Mesenchymal stem cell (in vitro differentiated cells and primary cell): ENCODE results near the gene DIAPH2.

Experiments
- DNase-seq: peaks from one replicate; pipeline ENCODE4 v3.0.0-alpha.2; 2013
- H2AFZ ChIP-seq: one replicate; pipeline ENCODE4 v1.6.1; 2013; ENCODE audit warnings: low read depth, mild to moderate bottlenecking, control low read depth, inconsistent platforms, low read length, moderate library complexity
- H2AK5ac ChIP-seq: 2 replicates; pipeline ENCODE4 v1.6.1; 2013; ENCODE audit warnings: low read length, moderate library complexity, mild to moderate bottlenecking, inconsistent platforms; ENCODE audit not compliant: severe bottlenecking
- H2BK120ac ChIP-seq: one replicate; pipeline ENCODE4 v1.6.1; 2013; ENCODE audit warnings: low read depth, mild to moderate bottlenecking, inconsistent platforms, low read length, moderate library complexity
- H2BK12ac ChIP-seq, 2 experiments: one replicate each; pipeline ENCODE4 v1.6.1; 2013; ENCODE audit warnings: inconsistent platforms in 2 of 2, low read length in 2 of 2, mild to moderate bottlenecking in 2 of 2, moderate library complexity in 2 of 2, control low read depth in 1 of 2
- H2BK15ac ChIP-seq: one replicate; pipeline ENCODE4 v1.6.1; 2013; ENCODE audit warnings: mild to moderate bottlenecking, low read depth, inconsistent platforms; ENCODE audit not compliant: poor library complexity, severe bottlenecking
- H2BK5ac ChIP-seq: 2 replicates; pipeline ENCODE4 v1.6.1; 2013; ENCODE audit warnings: low read depth, mild to moderate bottlenecking, low read length, control low read depth, inconsistent platforms; ENCODE audit not compliant: poor library complexity, severe bottlenecking
- H3K14ac ChIP-seq, 2 experiments: one replicate each; pipeline ENCODE4 v1.6.1; 2013; ENCODE audit warnings: inconsistent platforms in 2 of 2, low read length in 2 of 2, control low read depth in 1 of 2, mild to moderate bottlenecking in 1 of 2, moderate library complexity in 1 of 2
- H3K18ac ChIP-seq, 2 experiments: one replicate each; pipeline ENCODE4 v1.6.1; 2013; ENCODE audit warnings: inconsistent platforms in 2 of 2, low read length in 2 of 2, control low read depth in 1 of 2, low read depth in 1 of 2, mild to moderate bottlenecking in 1 of 2
- H3K23ac ChIP-seq, 2 experiments: one replicate each; pipeline ENCODE4 v1.6.1; 2013; ENCODE audit warnings: inconsistent platforms in 2 of 2, low read length in 2 of 2, mild to moderate bottlenecking in 2 of 2, moderate library complexity in 2 of 2, control low read depth in 1 of 2
- H3K27ac ChIP-seq: 2 replicates; pipeline ENCODE4 v1.5.1; 2013; ENCODE audit warnings: mild to moderate bottlenecking, moderate library complexity, low read length, control low read depth, inconsistent platforms; ENCODE audit not compliant: poor library complexity, severe bottlenecking
- H3K27me3 ChIP-seq, 2 experiments: 2 replicates each; pipeline versions ENCODE4 v1.6.1 to v1.7.0; 2013; ENCODE audit warnings: low read length in 2 of 2, mild to moderate bottlenecking in 2 of 2, moderate library complexity in 2 of 2, control low read depth in 1 of 2, inconsistent platforms in 1 of 2; ENCODE audit not compliant: control insufficient read depth in 1 of 2, insufficient read depth in 1 of 2
- H3K36me3 ChIP-seq, 2 experiments: 2 replicates each; pipeline versions ENCODE4 v1.6.1 to v1.7.0; 2013; ENCODE audit warnings: low read length in 2 of 2, control low read depth in 1 of 2, inconsistent platforms in 1 of 2, low read depth in 1 of 2, mild to moderate bottlenecking in 1 of 2; ENCODE audit not compliant: insufficient read depth in 2 of 2, control insufficient read depth in 1 of 2
- H3K4ac ChIP-seq, 2 experiments: one replicate each; pipeline ENCODE4 v1.6.1; 2013; ENCODE audit warnings: inconsistent platforms in 2 of 2, low read length in 2 of 2, mild to moderate bottlenecking in 2 of 2, moderate library complexity in 2 of 2, control low read depth in 1 of 2, low read depth in 1 of 2
- H3K4me1 ChIP-seq: 2 replicates; pipeline ENCODE4 v1.6.1; 2013; ENCODE audit warnings: low read depth, low read length, control low read depth; ENCODE audit not compliant: control insufficient read depth, insufficient read depth
- H3K4me2 ChIP-seq: 2 replicates; pipeline ENCODE4 v1.6.1; 2013; ENCODE audit warnings: low read length, mild to moderate bottlenecking, inconsistent platforms; ENCODE audit not compliant: poor library complexity, severe bottlenecking
- H3K4me3 ChIP-seq, 2 experiments: 2 replicates each; pipeline versions ENCODE4 v1.5.1 to v1.7.0; 2013; ENCODE audit warnings: low read length in 2 of 2, mild to moderate bottlenecking in 2 of 2, control low read depth in 1 of 2, low read depth in 1 of 2; ENCODE audit not compliant: insufficient read depth in 1 of 2
- H3K79me1 ChIP-seq: replicated peaks from 2 replicates; pipeline ENCODE4 v1.6.1; 2013; ENCODE audit warnings: mild to moderate bottlenecking, control low read depth, low read length, inconsistent platforms; ENCODE audit not compliant: poor library complexity, severe bottlenecking
- H3K9ac ChIP-seq: 2 replicates; pipeline ENCODE4 v1.7.0; 2013; ENCODE audit warnings: mild to moderate bottlenecking, low read length, moderate library complexity
- H3K9me3 ChIP-seq: 2 replicates; pipeline ENCODE4 v1.7.0; 2013; ENCODE audit warnings: mild to moderate bottlenecking, low read length; ENCODE audit not compliant: control insufficient read depth
- H4K8ac ChIP-seq: one replicate; pipeline ENCODE4 v1.6.1; 2013; ENCODE audit warnings: inconsistent platforms, mild to moderate bottlenecking, low read length, moderate library complexity
- H4K91ac ChIP-seq: one replicate; pipeline ENCODE4 v1.6.1; 2013; ENCODE audit warnings: mild to moderate bottlenecking, low read length, inconsistent platforms
- WGBS: methylation state at CpG from one replicate; pipeline ENCODE4 v1.1.7; 2013; ENCODE audit warnings: mixed read lengths; 5-methylcytosine and 5-hydroxymethylcytosine counted together

Gene DIAPH2

DNA sequence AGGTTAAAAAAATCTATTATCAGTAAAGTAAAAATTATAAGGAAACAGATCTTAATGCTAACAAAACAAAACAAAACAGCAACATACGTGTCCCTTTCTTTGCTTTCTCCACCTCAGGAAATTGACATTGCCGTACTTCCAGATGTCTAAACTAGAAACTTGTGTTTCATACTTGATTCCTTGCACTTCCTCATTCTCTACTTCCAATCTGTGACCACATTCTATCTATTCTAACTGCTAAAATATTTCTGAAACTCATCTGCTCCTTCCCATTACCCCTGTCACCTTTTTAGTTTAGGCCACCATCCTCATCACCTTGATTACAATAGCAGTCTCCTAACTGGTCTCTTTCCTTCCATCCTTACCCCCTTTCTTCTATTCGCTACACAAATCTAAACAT, 176.6 kb downstream of the DIAPH2 start:
- Histone ChIP-seq H3K27ac (no peak overlapping the region), H2BK15ac (no peak overlapping the region), H3K9ac (no peak overlapping the region), H2BK12ac (no peak overlapping the region), H2AK5ac (no peak overlapping the region), H3K18ac (no peak overlapping the region), H3K23ac (no peak overlapping the region), H3K79me1 (peaks cover 3% of the 10 kb centered on the region), H4K91ac (no peak overlapping the region), H2BK5ac (no peak overlapping the region), H3K36me3 (no peaks in the 10 kb centered on the region), H2BK120ac (no peak overlapping the region), H3K9me3 (no peaks in the 10 kb centered on the region), H3K4ac (no peak overlapping the region), H3K27me3 (no peaks in the 10 kb centered on the region), H4K8ac (no peak overlapping the region), H3K4me1 (no peaks in the 10 kb centered on the region), H2AFZ (no peak overlapping the region), H3K4me3 (no peak overlapping the region), H3K14ac (no peak overlapping the region), H3K4me2 (no peak overlapping the region)
- no peak for DNase-seq
- 91% methylated on average over 3 of the region's 3 CpGs for WGBS

DNA sequence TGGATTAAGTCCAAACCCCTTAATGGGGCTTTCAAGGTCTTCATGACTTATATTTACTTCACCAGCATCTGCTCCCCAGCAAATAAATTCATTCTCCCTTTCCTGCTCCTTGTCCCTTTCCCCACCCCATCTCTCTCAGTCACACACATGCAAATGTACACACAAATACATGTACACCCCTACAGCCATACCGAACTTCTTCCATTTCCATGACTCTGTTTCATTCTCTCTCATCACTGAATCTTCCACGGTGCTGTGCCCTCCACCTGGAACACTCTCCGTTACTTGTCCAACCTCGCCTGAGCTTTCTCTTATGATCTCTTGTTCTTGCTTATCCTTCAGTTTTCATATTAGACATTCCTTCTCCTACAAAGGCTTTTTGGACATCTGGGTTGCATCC, 177.0 kb downstream of the DIAPH2 start:
- Histone ChIP-seq H4K8ac (no peak overlapping the region), H3K23ac (no peak overlapping the region), H2BK120ac (no peak overlapping the region), H3K9ac (no peak overlapping the region), H3K27ac (no peak overlapping the region), H2BK15ac (no peak overlapping the region), H4K91ac (no peak overlapping the region), H3K4me2 (no peak overlapping the region), H2AFZ (no peak overlapping the region), H2AK5ac (no peak overlapping the region), H2BK12ac (no peak overlapping the region), H3K79me1 (peaks cover 3% of the 10 kb centered on the region), H3K27me3 (no peaks in the 10 kb centered on the region), H3K4me3 (no peak overlapping the region), H3K4ac (no peak overlapping the region), H2BK5ac (no peak overlapping the region), H3K18ac (no peak overlapping the region), H3K9me3 (no peaks in the 10 kb centered on the region), H3K14ac (no peak overlapping the region), H3K4me1 (no peaks in the 10 kb centered on the region), H3K36me3 (no peaks in the 10 kb centered on the region)
- no peak for DNase-seq
- WGBS = 96% methylated on average over 4 of the region's 4 CpGs

DNA sequence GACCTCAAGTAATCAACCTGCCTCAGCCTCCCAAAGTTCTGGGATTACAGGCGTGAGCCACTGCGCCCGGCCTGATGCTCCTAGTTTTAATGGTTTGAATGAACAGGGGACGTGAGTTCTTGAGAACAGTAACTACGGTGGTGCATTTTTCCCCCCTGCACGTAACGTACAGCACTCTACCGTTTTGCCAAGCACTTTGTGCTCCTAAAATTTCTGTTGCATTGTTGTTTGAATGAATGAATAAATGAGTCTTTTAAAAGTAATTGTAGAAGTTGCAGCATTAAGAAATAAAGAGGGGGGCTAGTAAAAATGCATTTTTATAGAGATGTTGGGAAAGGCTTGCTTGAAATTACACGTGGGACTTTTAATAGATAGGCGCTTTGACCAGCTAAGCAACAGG, 199.0 kb downstream of the DIAPH2 start, which contains the start of gene RPA4:
Gene RPA4, plus strand, starts transcription at position 301 of the 400 bp plus-strand sequence. CDS start 403 bp downstream, outside the sequence.
- 98% methylated on average over 10 of the region's 10 CpGs for WGBS
- H2BK120ac ChIP-seq = no peak within 1 kb of the TSS
- H2BK12ac ChIP-seq = no peak within 1 kb of the TSS
- no peak within 1 kb of the TSS for H3K4ac ChIP-seq
- H2BK5ac ChIP-seq = no peak within 1 kb of the TSS
- no peak within 1 kb of the TSS for H3K4me2 ChIP-seq
- no peak for DNase-seq
- H3K9ac ChIP-seq = no peak within 1 kb of the TSS
- no peaks in the 10 kb centered on the region for H3K4me1 ChIP-seq
- H2AK5ac ChIP-seq = no peak within 1 kb of the TSS
- no peak within 1 kb of the TSS for H2AFZ ChIP-seq
- H3K14ac ChIP-seq = no peak within 1 kb of the TSS
- no peak within 1 kb of the TSS for H4K91ac ChIP-seq
- no peaks in the 10 kb centered on the region for H3K9me3 ChIP-seq
- H3K18ac ChIP-seq = no peak within 1 kb of the TSS
- H4K8ac ChIP-seq = no peak within 1 kb of the TSS
- no peak within 1 kb of the TSS for H3K4me3 ChIP-seq
- no peaks in the 10 kb centered on the region for H3K27me3 ChIP-seq
- no peak within 1 kb of the TSS for H3K27ac ChIP-seq
- H3K79me1 ChIP-seq = no peaks in the 10 kb centered on the region
- H3K36me3 ChIP-seq = peaks cover 3 to 12% of the 10 kb centered on the region in 2 experiments
- H2BK15ac ChIP-seq = no peak within 1 kb of the TSS
- no peak within 1 kb of the TSS for H3K23ac ChIP-seq

DNA sequence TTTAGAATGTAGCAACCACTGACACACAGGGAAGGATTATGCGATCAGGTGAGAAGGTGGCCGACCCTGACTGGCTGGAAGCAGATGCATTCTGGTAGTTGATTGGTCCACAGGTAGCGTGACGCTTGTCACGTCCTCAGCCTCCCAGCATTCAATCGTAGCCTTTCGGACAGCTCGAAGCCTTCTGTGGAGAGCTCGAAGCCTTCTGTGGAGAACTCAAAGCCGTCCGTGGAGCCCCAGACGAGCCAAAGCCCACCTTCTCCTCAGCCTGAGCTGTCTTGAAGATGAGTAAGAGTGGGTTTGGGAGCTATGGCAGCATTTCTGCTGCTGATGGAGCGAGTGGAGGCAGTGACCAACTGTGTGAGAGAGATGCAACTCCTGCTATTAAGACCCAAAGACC, 199.4 kb downstream of the DIAPH2 start:
- Histone ChIP-seq H4K8ac (no peak overlapping the region), H3K4me3 (no peak overlapping the region), H2BK12ac (no peak overlapping the region), H2BK5ac (no peak overlapping the region), H3K23ac (no peak overlapping the region), H3K36me3 (peaks cover 3 to 12% of the 10 kb centered on the region in 2 experiments), H3K14ac (no peak overlapping the region), H3K27me3 (no peaks in the 10 kb centered on the region), H3K27ac (no peak overlapping the region), H3K4me1 (no peaks in the 10 kb centered on the region), H3K79me1 (no peaks in the 10 kb centered on the region), H3K18ac (no peak overlapping the region), H2BK15ac (no peak overlapping the region), H4K91ac (no peak overlapping the region), H3K9me3 (no peaks in the 10 kb centered on the region), H2BK120ac (no peak overlapping the region), H2AFZ (no peak overlapping the region), H3K4me2 (no peak overlapping the region), H3K9ac (no peak overlapping the region), H2AK5ac (no peak overlapping the region), H3K4ac (no peak overlapping the region)
- DNase-seq = no peak
- 100% methylated on average over 12 of the region's 13 CpGs for WGBS
